ENCODE results near the gene NHEJ1.

Gene NHEJ1

DNA sequence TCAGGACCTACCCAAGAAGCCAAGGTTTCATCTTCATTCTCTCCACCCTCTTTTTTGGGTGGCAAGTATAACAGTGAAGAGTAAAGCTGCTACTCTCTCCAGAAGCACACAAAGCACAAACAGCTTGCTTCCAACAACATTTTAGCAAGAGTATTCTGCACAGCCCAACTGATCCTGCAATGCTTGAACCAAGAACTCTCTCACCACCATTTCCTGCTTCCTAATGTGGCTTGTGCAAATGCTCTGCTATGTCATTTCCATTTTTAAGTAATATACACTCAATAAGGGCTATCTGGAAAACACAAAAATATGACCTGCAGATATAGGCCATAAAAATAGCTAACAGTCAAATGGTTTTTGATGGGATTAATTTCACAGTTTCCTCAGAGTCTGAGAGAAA is 75.8 kb downstream of the NHEJ1 start:
- DNase-seq: no peak

DNA sequence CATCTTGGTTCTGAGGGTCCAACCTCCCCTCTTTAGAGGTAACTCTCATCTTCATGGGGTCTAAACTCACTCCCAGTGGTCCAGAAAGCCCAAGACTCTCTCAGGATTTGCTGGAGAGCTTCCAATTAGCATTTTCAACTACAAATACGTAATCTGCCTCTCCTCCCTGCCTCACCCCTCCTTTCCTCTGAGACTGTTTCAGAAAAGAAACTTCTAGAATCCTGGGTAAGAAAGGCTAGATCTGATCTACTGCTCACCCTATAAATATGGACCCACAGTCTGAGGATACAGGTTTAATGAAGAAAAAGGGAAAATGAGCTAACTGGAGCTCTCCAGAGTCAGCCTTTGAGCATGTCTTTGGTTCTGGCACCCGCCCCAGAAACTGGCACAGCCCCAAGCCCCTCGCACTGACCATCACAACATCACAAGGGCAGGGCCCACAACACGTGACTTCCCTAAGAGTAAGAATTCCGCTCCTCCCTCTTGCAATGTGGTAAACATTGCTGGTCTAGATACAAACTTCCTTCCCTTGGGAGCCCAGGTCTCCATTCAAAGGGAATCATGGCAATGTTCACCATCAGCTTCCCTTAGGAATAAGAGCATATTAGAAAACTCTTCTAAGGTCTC is 78.2 kb downstream of the NHEJ1 start:
- no peak for DNase-seq

DNA sequence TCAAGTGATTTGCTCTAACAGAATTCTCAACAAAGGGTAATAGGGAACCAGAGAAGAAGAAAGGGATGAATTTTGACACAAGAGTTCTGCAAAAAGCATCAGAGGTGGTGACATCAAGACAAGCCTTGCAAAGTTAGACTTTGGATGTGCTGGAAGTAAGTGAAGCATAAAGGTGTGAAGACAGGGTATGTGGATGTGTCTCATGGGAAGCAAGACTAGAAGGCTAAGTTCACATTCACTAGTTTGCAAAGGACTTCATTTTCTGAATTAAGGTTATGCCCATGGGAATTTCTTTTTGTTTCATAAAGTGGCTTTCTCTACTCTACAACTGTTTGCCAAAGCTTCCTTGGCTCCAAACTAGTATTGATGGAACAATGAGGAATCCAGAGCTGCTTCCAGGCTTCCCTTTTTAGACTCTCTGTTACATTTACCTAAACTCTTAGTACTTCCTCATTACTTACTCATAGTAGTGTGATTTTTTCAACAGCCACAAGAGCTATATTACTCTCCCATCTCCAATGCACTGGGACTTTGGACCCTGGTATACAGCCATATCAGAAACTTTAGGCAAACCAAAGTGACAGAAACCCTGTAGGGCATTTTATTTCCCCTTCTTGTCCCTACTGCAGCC is 78.8 kb downstream of the NHEJ1 start:
- no peak for DNase-seq

DNA sequence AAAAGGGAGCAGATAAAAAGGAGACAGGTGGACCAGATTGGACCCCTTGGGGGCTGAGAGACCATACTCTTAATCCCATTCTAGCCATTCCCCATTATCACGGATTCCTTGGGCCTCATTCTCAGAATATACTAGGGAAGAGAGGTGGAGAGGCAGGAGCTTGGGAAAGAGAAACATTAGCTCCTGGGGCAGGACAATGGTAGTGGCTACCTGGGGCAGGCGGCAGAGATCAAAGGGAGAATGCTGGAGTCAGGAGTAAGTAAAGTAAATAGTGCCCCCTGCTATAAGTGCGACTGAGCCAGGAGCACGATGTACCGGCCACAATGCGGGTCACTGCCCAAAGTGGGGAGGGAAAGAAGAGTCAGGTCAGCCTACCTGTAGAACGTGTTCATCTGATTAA is 79.5 kb downstream of the NHEJ1 start:
- no peak for DNase-seq

DNA sequence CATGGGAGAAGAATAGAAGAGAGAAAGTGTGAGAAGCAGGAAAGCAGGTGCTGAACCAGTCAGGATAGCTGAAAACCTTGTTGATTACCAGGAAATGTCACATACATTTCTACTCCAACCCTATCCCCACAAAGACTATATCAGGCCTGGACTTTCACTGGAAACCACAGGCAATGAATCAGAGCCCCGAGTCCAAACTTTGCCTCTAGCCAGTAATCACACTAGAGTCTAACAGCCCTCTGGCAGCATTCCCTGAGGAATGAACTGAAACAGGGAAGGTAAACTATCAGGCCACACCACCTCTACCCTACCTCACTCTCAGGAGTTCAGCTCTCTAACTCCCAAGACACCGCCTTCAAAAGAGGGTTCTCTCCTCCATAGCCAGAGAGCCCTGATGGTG is 81.2 kb downstream of the NHEJ1 start:
- DNase-seq: no peak

DNA sequence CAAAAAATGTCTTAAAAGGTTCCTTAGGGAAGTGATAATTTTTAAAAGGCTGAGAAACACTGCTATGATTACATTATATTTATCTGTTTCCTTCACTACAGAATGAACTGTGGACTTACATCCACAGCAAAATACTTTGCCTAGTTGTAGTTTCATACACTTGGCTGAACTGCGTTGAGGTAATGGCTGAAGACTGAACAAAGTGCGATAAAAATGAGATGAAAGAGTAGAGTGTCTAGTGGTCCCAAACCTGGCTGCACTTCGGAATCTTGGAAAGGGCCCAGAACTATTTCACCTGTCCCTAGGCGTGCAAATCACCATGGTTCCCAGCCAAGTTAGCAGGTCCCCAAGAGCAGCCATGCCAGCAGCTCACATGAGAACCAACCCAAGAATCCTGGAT is 81.7 kb downstream of the NHEJ1 start:
- no peak for DNase-seq

DNA sequence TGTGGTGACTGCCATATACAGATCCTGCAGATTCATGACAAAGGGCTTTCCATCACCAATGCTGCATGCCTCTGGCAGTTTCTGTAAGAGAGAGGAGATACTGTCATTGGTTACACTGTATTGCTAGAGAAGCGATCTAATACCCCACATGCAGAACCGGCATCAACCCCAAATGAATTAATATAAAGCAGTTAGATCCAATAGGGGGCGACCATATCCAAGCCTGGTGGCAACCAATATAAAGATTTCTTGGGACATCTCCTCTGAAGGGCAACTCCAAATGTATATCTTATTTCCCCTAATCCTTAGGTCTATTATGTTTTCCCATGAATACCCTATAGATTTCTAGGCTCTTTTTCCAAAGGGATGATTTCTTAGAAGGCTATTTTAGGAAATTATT is 82.5 kb downstream of the NHEJ1 start:
- DNase-seq: no peak

DNA sequence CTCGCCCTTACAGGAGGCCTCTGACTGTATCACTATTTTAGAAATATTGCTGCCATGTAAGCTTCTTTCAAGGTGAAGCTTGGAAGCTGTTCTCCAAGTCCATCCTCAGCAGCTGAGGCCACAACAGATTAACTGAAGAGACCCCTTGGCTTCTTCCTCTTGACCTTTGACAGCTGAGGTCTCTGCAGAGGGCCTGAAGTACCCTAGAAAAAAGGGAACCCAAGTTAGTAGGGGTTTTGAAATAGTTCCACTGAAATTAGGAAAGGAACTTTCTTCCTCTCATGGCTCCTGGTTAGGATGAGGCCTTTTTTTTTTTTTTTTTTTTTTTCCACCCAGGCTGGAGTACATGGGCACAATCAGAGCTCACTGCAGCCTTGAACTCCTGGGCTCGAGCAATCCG is 84.4 kb downstream of the NHEJ1 start:
- no peak for DNase-seq

DNA sequence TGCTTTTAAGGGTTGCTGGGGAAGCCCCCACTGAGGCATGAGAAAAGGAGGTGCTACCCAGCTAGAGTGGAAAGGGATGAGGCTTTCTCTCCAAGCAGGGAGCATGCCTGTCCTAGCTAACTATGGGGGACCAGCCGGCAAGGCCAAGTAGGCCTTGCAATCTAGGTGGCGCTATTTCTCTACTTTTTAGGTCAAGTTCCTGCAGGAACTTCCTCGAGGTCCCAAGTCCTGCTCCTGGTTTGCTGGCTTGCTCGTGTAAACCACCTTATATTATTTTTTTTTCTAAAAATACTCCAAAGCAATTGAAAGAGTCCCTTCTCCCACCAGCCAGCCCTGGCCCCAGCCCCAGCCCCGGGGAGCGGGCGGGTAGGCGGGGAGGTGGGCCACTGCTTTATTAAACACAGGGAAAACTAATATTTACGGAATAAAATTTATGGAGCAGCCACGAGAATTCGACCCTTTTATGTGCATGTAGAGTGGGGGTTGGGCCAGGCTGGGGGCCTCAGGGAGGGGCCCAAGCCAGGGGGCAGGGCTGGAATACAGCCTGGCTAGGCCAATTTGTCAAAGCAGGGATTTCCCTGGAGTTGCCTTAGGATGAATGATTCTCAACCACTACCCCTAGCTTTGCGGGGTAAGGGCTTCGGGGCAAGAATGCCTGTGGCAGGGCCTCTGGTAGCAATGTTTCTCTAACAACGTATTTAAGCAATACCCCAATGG is 87.0 kb downstream of the NHEJ1 start:
- peak; percentile 40 to 85 for DNase-seq

DNA sequence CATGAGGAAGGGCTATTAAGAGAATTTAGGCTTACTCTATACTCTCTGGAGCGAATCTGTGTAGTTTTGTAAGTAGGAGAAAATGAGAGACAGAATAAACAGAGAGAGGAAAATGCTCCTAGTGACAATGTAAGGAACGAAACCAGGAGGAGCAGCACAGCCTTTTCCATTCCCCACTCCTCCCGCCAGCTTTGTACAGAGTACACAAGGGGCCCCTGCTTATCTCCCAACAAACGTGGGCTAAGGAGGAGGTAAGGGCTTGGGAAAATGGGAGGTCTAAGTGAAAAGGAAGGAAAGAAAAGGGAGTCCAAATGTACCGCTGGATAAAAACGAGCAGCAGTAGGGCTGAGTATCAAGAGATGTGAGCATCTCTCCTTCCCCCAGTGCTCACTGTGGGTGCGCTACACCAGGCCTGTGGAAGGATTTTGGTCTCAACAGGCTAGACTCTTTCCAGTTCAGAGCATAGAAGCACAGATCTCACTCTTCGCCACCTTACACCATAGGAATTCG is 87.8 kb downstream of the NHEJ1 start:
- no peak for DNase-seq

DNA sequence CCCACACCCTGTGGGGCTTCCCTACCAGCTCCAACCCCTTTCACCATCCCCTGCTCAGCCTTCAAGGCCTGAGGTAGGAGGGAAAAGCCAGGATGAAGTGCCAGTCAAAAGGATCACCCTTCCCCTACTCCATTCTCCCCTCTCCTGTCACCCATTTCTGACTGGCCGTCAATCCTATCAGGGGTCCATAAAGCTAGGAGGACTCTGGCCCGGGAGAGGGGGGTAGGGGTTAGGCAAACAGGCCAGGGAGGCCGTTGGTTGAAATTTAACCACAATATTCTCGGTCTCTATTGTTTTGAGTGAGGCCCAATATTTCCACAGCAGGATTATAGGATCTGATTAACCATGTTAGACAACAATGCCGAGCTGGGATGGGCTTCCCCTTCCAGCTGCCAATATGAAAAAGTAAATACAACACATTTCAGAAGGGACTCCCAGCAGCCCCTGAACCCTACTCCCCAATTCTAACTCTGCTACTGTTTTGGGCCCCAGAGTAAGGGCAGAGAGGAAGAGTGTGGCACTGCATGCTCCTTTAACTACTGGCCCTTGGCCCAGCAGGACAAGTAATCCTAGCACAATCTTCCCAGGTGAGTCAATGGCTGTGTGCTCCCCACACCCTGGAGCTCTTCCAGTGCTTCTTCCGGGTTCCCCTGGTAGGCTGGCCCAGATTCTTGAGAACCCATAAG is 89.3 kb downstream of the NHEJ1 start:
- DNase-seq: no peak

DNA sequence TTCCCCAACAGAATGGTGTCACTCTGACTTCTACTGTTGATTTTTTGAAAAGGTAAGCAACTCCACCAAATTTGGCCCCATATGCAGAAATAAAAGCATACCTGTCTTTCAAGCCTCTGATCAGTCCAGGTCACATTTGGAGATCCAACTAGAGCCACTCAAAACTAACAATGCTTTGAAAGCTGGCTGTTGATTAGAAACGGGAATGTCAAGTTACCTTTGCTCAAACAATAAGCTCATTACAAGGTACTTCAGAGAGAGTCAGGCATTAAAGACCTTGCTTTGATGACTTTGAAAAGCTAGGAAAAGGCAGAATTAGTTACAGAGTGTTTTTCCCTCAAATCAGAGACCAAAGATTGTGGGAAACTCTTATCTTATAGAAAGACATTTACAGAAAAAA is 95.1 kb downstream of the NHEJ1 start:
- DNase-seq: no peak

DNA sequence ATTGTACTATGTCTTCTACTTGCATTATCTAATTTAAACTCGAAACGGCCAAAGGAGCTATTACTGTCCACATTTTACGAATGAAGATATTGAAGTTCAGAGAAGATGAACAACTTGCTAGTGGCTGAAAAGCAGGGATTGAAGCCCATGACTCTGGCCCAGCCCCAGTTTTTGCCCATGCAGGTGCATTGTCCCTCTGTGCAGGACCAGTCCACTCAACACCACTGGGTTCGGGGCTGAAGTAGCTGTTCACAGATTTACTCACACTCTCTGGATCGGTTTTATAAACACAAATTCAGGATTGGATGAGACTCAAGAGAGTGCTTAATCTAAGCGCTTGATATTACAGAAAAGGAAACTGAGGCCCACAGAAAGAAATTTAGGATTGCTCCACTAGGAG is 98.5 kb downstream of the NHEJ1 start:
- no peak for DNase-seq

DNA sequence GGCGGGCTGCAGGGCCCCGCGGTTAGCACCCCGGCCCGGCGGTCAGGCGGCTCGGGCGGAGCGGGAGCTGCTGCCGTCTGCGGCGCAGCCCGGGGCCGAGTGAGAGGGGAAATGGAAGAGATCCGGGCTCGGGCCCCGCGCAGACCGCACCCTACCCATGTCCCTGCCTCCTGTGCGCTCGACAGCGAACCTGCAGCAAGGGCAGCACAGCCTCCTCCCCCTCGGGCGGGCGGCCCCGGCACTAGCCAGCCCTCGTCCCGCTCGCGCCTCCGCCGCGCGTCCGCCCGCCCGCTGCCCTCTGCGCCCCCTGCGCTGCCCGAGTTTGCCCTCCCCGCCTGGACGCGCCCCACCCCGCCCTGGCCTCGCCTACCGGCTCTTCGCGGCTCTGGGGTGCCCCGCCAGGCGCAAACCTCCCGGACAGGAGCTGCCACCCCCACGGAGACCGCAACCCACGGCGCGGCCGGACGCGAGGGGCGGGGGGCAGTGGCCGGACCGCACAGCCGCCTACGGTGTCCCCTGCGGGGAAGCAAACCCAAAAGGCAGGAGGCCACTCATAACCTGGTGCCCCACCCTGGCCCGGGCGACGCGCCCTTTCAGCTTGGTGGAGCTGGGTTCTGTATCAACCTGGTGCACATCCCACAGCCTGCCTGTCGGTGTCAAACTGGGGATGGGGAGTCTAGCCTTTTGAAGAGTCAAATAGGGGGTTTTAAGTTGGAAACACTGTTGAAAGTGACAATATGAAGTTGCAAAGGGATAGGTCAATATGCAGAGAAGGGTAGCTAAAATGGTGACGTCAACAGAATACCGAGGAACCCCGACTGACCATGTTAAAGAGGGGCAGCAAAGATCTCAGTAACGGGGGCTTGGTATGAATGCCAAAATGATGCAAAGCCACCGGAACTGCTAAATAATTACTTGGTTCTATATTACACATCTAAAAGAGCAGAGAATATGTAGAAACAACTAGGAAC is 99.5 kb downstream of the NHEJ1 start, which contains the start of gene IHH:
IHH (minus strand) TSS at position 101 of the 971 bp plus-strand sequence. CDS start 454 bp downstream, outside the sequence.
- peak in 1 of 2 experiments; percentile 62 for DNase-seq

DNA sequence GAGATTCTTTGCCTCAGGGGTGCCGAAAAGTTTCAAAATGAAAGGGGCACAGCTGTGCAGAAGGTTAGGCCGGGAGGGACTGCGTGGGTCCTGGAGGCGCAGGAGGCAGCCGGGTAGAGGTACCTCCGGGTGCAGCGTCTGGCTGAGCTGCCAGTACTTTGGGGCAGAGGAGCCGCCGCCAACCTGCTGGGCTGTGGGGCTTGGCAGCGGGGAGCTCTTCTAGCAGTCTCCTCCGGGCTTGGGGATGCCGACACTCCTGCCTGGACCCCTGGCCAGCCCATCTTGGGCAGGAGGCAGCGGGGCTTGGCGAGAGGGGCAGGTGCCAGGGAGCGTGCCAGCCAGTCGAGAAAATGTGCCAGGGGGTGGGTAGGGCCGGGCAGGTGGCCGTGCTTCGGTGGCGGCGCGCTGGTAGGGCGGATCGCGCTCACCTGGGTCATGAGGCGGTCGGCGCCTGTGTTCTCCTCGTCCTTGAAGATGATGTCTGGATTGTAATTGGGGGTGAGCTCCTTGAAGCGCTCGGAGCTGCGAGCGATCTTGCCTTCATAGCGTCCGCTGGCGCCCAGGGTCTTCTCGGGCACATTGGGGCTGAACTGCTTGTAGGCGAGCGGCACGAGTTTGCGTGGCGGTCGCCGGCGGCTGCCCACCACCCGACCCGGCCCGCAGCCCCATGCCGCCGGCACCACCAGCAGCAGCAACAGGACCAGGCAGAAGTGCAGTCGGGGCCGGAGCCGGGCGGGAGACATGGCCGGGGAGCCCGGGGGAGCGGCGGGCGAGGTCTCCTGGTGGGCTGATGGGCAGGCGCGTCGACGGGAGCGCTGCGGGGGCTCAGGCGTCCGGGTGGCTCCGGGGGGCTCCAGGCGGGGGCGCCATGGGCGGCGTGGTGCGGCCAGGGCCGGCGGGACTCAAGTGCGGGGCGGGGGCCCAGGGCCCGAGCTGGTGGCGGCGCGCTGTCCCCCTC is 100.6 kb downstream of the NHEJ1 start:
- peak in 1 of 2 experiments; percentile 59 for DNase-seq

DNA sequence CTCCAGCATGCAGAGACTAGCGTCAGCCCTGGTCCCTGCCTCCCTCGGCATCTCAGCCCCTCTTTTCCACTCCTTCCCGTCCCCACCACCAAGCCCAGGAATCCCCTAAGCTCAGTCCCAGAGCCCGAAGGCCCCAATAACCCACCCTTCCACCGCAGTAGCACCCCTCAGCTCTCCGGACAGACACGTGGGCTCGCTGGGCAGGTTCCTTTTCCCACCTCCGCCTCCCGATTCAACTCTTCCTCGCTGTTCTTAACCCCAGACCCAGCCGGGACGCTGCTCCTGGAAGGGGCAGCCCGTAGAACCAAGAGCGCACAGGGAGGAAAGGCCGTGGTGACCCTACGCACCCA is 101.3 kb downstream of the NHEJ1 start:
- no peak for DNase-seq

DNA sequence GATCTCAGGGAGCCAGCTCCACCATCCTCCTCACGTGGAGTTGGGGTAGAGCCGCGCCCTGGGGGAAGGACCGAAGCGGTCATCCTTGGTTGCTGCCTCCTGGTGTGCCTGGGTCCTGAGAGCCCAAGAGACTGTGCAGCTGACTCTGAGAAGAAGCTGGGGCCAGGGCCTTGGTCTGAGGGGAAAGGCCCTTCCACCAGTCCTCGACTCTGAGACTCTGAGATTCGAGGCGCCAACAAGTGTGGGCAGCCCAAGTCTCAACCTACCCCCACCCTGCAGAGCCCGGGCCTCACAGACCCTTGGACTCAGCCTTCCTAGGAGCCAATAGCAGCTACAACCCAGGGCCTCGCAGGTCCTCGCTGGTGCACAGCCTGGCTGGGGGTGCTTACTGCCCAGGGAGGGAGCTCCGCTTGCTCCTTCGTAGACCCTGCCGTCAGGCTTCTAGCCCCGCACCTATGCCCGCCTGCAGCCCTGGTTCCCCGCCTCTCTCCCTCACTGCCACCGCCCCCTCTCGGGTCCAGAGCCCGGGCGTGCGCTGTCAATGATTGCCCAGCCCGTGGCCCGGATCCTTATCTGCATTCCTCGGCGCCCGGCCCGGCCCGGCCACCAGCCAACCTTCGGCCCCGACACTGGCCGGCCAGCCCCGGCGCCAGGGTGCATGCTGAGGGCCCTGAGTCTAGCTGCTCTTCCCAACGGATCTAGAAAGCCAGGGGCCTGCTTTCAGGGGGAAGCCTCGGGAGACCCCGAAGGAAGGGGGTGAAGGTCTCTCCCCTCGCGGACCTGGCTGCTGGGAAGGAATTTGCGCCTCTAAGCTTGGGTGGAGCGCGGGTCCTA is 101.9 kb downstream of the NHEJ1 start:
- DNase-seq: peak in 1 of 2 experiments; percentile 50

DNA sequence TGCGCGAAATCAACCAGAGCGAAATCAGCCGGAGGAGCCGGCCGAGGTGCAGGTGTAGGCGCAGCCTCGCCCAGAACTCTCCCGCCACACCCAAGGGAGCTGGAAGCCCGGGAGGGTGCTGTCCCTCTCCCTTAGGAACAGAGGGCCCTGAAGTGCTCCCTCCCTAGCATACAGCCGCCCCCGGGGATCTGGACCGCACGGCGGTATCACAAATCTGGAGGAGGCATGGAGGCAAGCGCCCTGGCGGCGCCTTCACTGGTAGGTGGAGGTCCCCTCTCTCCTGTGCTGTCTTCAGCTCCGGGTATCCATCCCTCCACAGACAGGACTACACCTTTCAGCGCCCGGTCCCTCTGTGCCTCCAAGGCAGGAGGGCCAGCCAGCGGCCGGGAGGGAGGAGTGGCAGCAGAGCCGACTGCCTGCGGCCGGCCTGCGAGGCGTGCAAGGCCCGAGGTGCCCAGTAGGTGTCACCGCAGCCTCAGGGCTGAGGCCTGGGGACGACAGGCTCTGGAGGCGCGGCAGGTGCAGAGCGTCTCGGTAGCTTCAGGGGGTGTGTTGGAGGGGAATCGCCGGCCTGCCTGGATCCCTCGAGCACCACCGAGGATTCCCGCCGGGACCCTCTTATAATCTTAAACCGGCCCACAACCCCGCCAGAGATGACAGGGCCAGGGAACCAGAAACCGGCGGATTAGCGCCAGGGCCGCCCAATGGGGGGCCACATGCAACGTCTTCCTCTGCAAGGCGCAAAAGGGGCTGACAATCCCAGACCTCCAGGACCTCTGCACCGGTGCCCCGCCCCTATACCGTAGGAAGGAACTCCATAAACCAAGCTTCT is 102.7 kb downstream of the NHEJ1 start:
- DNase-seq: peak; percentile 55 to 90
